Activated B cell treated with CpG ODN at 0.5 μM for 24 hours (primary cell): ENCODE measurements around the gene TF. TPM values are rescaled to one million over a fixed set of nuclear protein-coding genes. Genes with fewer than 3 reads are reported as not detected.

Experiments
- ATAC-seq: fragments of 200-7000 bp; cut with Tn5 transposase; one replicate; pipeline ENCODE4 v1.10.0; 2021; ENCODE audit warnings: low read depth, mild to moderate bottlenecking, moderate library complexity
- CTCF ChIA-PET: fragments of 350-600 bp; sonication (Branson Sonifier 250); formaldehyde crosslinking; loops from one replicate; lab custom pipeline; 2021; ENCODE audit warnings: antibody characterized with exemption; lab: Charles Lee
- POLR2A ChIA-PET: fragments of 350-600 bp; sonication (Branson Sonifier 250); formaldehyde crosslinking; loops from one replicate; lab custom pipeline; 2021; ENCODE audit warnings: antibody characterized with exemption; lab: Charles Lee
- DNase-seq: peaks from one replicate; pipeline ENCODE4 v3.0.0; 2022
- H3K27ac Mint-ChIP-seq: one replicate; pipeline ENCODE4 v1.8.0; 2020; ENCODE audit warnings: mixed read lengths
- H3K27me3 Mint-ChIP-seq: one replicate; pipeline ENCODE4 v1.8.0; 2021; ENCODE audit warnings: mixed read lengths
- H3K36me3 Mint-ChIP-seq: one replicate; pipeline ENCODE4 v1.8.0; 2021; ENCODE audit warnings: low read depth, mixed read lengths
- H3K4me1 Mint-ChIP-seq: one replicate; pipeline ENCODE4 v1.8.0; 2021; ENCODE audit warnings: mixed read lengths
- H3K4me3 Mint-ChIP-seq: one replicate; pipeline ENCODE4 v1.8.0; 2020; ENCODE audit warnings: mild to moderate bottlenecking, mixed read lengths
- H3K9me3 Mint-ChIP-seq: one replicate; pipeline ENCODE4 v1.8.0; 2020; ENCODE audit warnings: mixed read lengths
- CTCF ChIP-seq: fragments of 200-600 bp; IDR thresholded peaks from one replicate; pipeline ENCODE4 v1.8.0; 2022; ENCODE audit warnings: antibody characterized with exemption, mild to moderate bottlenecking
- intact Hi-C: fragments of 100-400 bp; cut with micrococcal nuclease; formaldehyde crosslinking; loops from one replicate; pipeline ENCODE4 v1.15.1; 2024
- total RNA-seq: library from RNA; stranded (reverse); gene quantifications from 2 replicates; pipeline ENCODE4 v1.2.3, GENCODE V29; 2022

Gene TF
- total RNA-seq, 1 donor from 2014 or later: 0.29 TPM

- intact Hi-C loops: no loop called here
- POLR2A ChIA-PET: no interaction called here
Observed at GRCh38 chr3:133838296-133838789, 92.2 kb downstream of the TF start.

GRCh38 chr3:133838916-133839800, 93.0 kb downstream of the TF start:
- no peaks in the 10 kb centered on the region for H3K36me3 Mint-ChIP-seq
- no peak overlapping the region for H3K27ac Mint-ChIP-seq
- no peak for ATAC-seq
- POLR2A ChIA-PET: no interaction called here
- CTCF ChIA-PET: no interaction called here
- H3K4me3 Mint-ChIP-seq: no peak overlapping the region
- no peak for DNase-seq
- intact Hi-C loops: no loop called here
- no peaks in the 10 kb centered on the region for H3K4me1 Mint-ChIP-seq
- H3K27me3 Mint-ChIP-seq: peaks cover 5% of the 10 kb centered on the region
- TF ChIP-seq CTCF: no peak
- H3K9me3 Mint-ChIP-seq: no peaks in the 10 kb centered on the region

More at GRCh38 chr3:133838296-133838789, 92.2 kb downstream of the TF start:
- ATAC-seq (no peak), DNase-seq (no peak)
- H3K4me3 Mint-ChIP-seq: no peak overlapping the region
- H3K4me1 Mint-ChIP-seq: no peaks in the 10 kb centered on the region
- no peak overlapping the region for H3K27ac Mint-ChIP-seq
- peaks cover 2% of the 10 kb centered on the region for H3K27me3 Mint-ChIP-seq
- no peaks in the 10 kb centered on the region for H3K36me3 Mint-ChIP-seq
- no peaks in the 10 kb centered on the region for H3K9me3 Mint-ChIP-seq
- CTCF ChIA-PET: no interaction called here
- no peak for TF ChIP-seq CTCF

- intact Hi-C loops: no loop called here
- DNase-seq (no peak), ATAC-seq (no peak)
- TF ChIP-seq CTCF: no peak
- ChIA-PET CTCF (interaction anchor here (1.5 kb wide), 1 partner anchor 7 kb away, joined by 3 read pairs; no protein-coding TSS in a partner anchor), POLR2A (no interaction called here)
- Mint-ChIP-seq H3K4me3 (no peak overlapping the region), H3K27me3 (peaks cover 7% of the 10 kb centered on the region), H3K9me3 (no peaks in the 10 kb centered on the region), H3K27ac (no peak overlapping the region), H3K4me1 (no peaks in the 10 kb centered on the region), H3K36me3 (no peaks in the 10 kb centered on the region)
Observed at GRCh38 chr3:133840055-133840737, 94.0 kb downstream of the TF start.

GRCh38 chr3:133840767-133841166, 94.6 kb downstream of the TF start:
- CTCF ChIA-PET: interaction anchor here (1.5 kb wide), 1 partner anchor 8 kb away, joined by 3 read pairs; no protein-coding TSS in a partner anchor
- intact Hi-C loops: no loop called here
- Mint-ChIP-seq H3K27me3 (peaks cover 7% of the 10 kb centered on the region), H3K27ac (no peak overlapping the region), H3K4me3 (no peak overlapping the region), H3K4me1 (no peaks in the 10 kb centered on the region), H3K36me3 (no peaks in the 10 kb centered on the region), H3K9me3 (no peaks in the 10 kb centered on the region)
- no peak for ATAC-seq
- no peak for DNase-seq
- POLR2A ChIA-PET: no interaction called here
- TF ChIP-seq CTCF: no peak

GRCh38 chr3:133841196-133841595, 95.0 kb downstream of the TF start:
- intact Hi-C loops: no loop called here
- H3K27me3 Mint-ChIP-seq: peaks cover 7% of the 10 kb centered on the region
- H3K4me1 Mint-ChIP-seq: no peaks in the 10 kb centered on the region
- no peak for TF ChIP-seq CTCF
- POLR2A ChIA-PET: no interaction called here
- CTCF ChIA-PET: interaction anchor here (1.5 kb wide), 1 partner anchor 8 kb away, joined by 3 read pairs; no protein-coding TSS in a partner anchor
- no peaks in the 10 kb centered on the region for H3K36me3 Mint-ChIP-seq
- no peak overlapping the region for H3K4me3 Mint-ChIP-seq
- no peak for DNase-seq
- H3K27ac Mint-ChIP-seq: no peak overlapping the region
- ATAC-seq: no peak
- no peaks in the 10 kb centered on the region for H3K9me3 Mint-ChIP-seq
